HG03039 (cell line): ENCODE results near the gene EIPR1.

Source experiments
- ATAC-seq: cut with Tn5 transposase; IDR thresholded peaks from one replicate; pipeline ENCODE4 v1.9.1; 2021; ENCODE audit warnings: mild to moderate bottlenecking, moderate library complexity; ENCODE audit not compliant: unreplicated experiment

EIPR1 gene

GRCh38 chr2:3377612-3378432 is at the start of gene EIPR1:
Gene EIPR1, minus strand, starts transcription at chr2:3377818. Its CDS starts 129 bp downstream, at chr2:3377689.
- peak; percentile 81 for ATAC-seq

- ATAC-seq = peak; percentile 47
Measured at GRCh38 chr2:3427272-3427671, 49.7 kb upstream of the EIPR1 start.

- ATAC-seq = no peak
Measured at GRCh38 chr2:3426615-3427014, 49.0 kb upstream of the EIPR1 start.

GRCh38 chr2:3424171-3424795 is 46.7 kb upstream of the EIPR1 start:
- no peak for ATAC-seq

GRCh38 chr2:3423492-3424170 is 46.0 kb upstream of the EIPR1 start:
- no peak for ATAC-seq

- ATAC-seq = peak; percentile 49
Measured at GRCh38 chr2:3422161-3422779, 44.7 kb upstream of the EIPR1 start.

- no peak for ATAC-seq
Measured at GRCh38 chr2:3421580-3421979, 44.0 kb upstream of the EIPR1 start.

GRCh38 chr2:3420769-3421397 is 43.3 kb upstream of the EIPR1 start:
- no peak for ATAC-seq

GRCh38 chr2:3420076-3420768 is 42.6 kb upstream of the EIPR1 start:
- no peak for ATAC-seq

GRCh38 chr2:3418766-3419404 is 41.3 kb upstream of the EIPR1 start:
- no peak for ATAC-seq

- ATAC-seq = no peak
Measured at GRCh38 chr2:3414133-3414860, 36.7 kb upstream of the EIPR1 start.

- ATAC-seq = no peak
Measured at GRCh38 chr2:3413697-3414096, 36.1 kb upstream of the EIPR1 start.

- ATAC-seq = no peak
Measured at GRCh38 chr2:3411103-3411502, 33.5 kb upstream of the EIPR1 start.

GRCh38 chr2:3409627-3410170 is 32.1 kb upstream of the EIPR1 start:
- no peak for ATAC-seq

- ATAC-seq = no peak
Measured at GRCh38 chr2:3408781-3409180, 31.2 kb upstream of the EIPR1 start.

- ATAC-seq = no peak
Measured at GRCh38 chr2:3406501-3406900, 28.9 kb upstream of the EIPR1 start.

GRCh38 chr2:3405876-3406275 is 28.3 kb upstream of the EIPR1 start:
- ATAC-seq = no peak

- ATAC-seq = no peak
Measured at GRCh38 chr2:3405307-3405706, 27.7 kb upstream of the EIPR1 start.

GRCh38 chr2:3404349-3404894 is 26.8 kb upstream of the EIPR1 start:
- no peak for ATAC-seq
